IMR-90 (cell line): ENCODE measurements around the gene KLHDC7B. TPM values are rescaled to one million over a fixed set of nuclear protein-coding genes. Genes with fewer than 3 reads are reported as not detected.

Experiments used
- ATAC-seq: fragments of 200-7000 bp; cut with Tn5 transposase; 2 replicates; pipeline ENCODE4 v1.9.1; 2020; ENCODE audit warnings: low read depth, mild to moderate bottlenecking, moderate library complexity
- BruUV-seq: library from RNA; stranded (reverse); fragments of 400-500 nt; replicated peaks from 2 replicates; lab custom pipeline; 2021; lab: Mats Ljungman, UMichigan
- CTCF ChIA-PET: fragments of 300-600 bp; formaldehyde crosslinking; extraction: SDS; loops from one replicate; lab custom pipeline; 2021; ENCODE audit warnings: antibody characterized with exemption; lab: Yijun Ruan, JAX
- POLR2A ChIA-PET: fragments of 300-600 bp; sonication (Branson Sonifier 250); formaldehyde crosslinking; loops from one replicate; lab custom pipeline; 2022; ENCODE audit warnings: antibody characterized with exemption; ENCODE audit not compliant: unreplicated experiment; lab: Charles Lee
- DNase-seq: peaks from one replicate; pipeline ENCODE4 v3.0.0; 2013
- H2AFZ ChIP-seq: replicated peaks from 2 replicates; pipeline ENCODE3; 2013; ENCODE audit warnings: low read length, mild to moderate bottlenecking; ENCODE audit not compliant: poor library complexity
- H2AK5ac ChIP-seq: 2 replicates; pipeline ENCODE4 v1.6.1; 2013; ENCODE audit warnings: low read depth, low read length, inconsistent platforms
- H2AK9ac ChIP-seq: replicated peaks from 2 replicates; pipeline ENCODE3; 2013; ENCODE audit warnings: mild to moderate bottlenecking, low read depth, low read length, moderate library complexity; ENCODE audit not compliant: poor library complexity
- H2BK120ac ChIP-seq: 2 replicates; pipeline ENCODE4 v1.6.1; 2013; ENCODE audit warnings: low read depth, low read length, inconsistent platforms
- H2BK15ac ChIP-seq: 3 replicates; pipeline ENCODE4 v1.6.1; 2013; ENCODE audit warnings: low read depth, low read length, inconsistent platforms
- H2BK20ac ChIP-seq: 2 replicates; pipeline ENCODE4 v1.6.1; 2013; ENCODE audit warnings: low read depth, mild to moderate bottlenecking, inconsistent platforms, low read length, moderate library complexity
- H2BK5ac ChIP-seq: 2 replicates; pipeline ENCODE4 v1.6.1; 2013; ENCODE audit warnings: mild to moderate bottlenecking, low read depth, low read length, inconsistent platforms; ENCODE audit not compliant: poor library complexity, severe bottlenecking
- H3K14ac ChIP-seq: replicated peaks from 2 replicates; pipeline ENCODE4 v1.6.1; 2013; ENCODE audit warnings: low read depth, low read length, inconsistent platforms
- H3K18ac ChIP-seq: 2 replicates; pipeline ENCODE4 v1.6.1; 2013; ENCODE audit warnings: low read depth, low read length, control low read depth
- H3K23ac ChIP-seq: 2 replicates; pipeline ENCODE4 v1.6.1; 2013; ENCODE audit warnings: low read depth, low read length, inconsistent platforms
- H3K27ac ChIP-seq: 2 replicates; pipeline ENCODE4 v1.5.1; 2013; ENCODE audit warnings: mild to moderate bottlenecking, control low read depth, low read length; ENCODE audit not compliant: insufficient read depth
- H3K27me3 ChIP-seq: 2 replicates; pipeline ENCODE4 v1.6.1; 2013; ENCODE audit warnings: low read length; ENCODE audit not compliant: control insufficient read depth, insufficient read depth
- H3K36me3 ChIP-seq: 2 replicates; pipeline ENCODE4 v1.6.1; 2013; ENCODE audit warnings: low read length, mixed read lengths; ENCODE audit not compliant: control insufficient read depth, insufficient read depth
- H3K4ac ChIP-seq: 2 replicates; pipeline ENCODE4 v1.6.1; 2013; ENCODE audit warnings: low read depth, low read length, inconsistent platforms
- H3K4me1 ChIP-seq: 2 replicates; pipeline ENCODE4 v1.6.1; 2013; ENCODE audit warnings: low read length, mixed read lengths; ENCODE audit not compliant: control insufficient read depth, insufficient read depth
- H3K4me2 ChIP-seq: 2 replicates; pipeline ENCODE4 v1.6.1; 2013; ENCODE audit warnings: low read depth, mild to moderate bottlenecking, control low read depth, low read length, moderate library complexity
- H3K4me3 ChIP-seq: 2 replicates; pipeline ENCODE4 v1.5.1; 2013; ENCODE audit warnings: low read depth, mild to moderate bottlenecking, control low read depth, low read length, moderate library complexity; ENCODE audit not compliant: insufficient read depth
- H3K56ac ChIP-seq: 2 replicates; pipeline ENCODE4 v1.6.1; 2013; ENCODE audit warnings: low read length, inconsistent platforms; ENCODE audit not compliant: insufficient read depth; ENCODE audit errors: extremely low read depth
- H3K79me1 ChIP-seq, 2 experiments: 2 replicates each; pipeline ENCODE4 v1.6.1; 2013; ENCODE audit warnings: low read length in 2 of 2, inconsistent platforms in 1 of 2, low read depth in 1 of 2
- H3K9ac ChIP-seq: 2 replicates; pipeline ENCODE4 v1.6.1; 2013; ENCODE audit warnings: low read depth, low read length, control low read depth
- H3K9me1 ChIP-seq: 2 replicates; pipeline ENCODE4 v1.6.1; 2013; ENCODE audit warnings: low read length, inconsistent platforms; ENCODE audit not compliant: insufficient read depth
- H3K9me3 ChIP-seq: 2 replicates; pipeline ENCODE4 v1.6.1; 2013; ENCODE audit warnings: low read length; ENCODE audit not compliant: control insufficient read depth, insufficient read depth
- H4K20me1 ChIP-seq: 2 replicates; pipeline ENCODE4 v1.6.1; 2013; ENCODE audit warnings: low read length, inconsistent platforms; ENCODE audit not compliant: insufficient read depth
- H4K5ac ChIP-seq: 2 replicates; pipeline ENCODE4 v1.6.1; 2013; ENCODE audit warnings: mild to moderate bottlenecking, low read depth, low read length, control low read depth
- H4K8ac ChIP-seq, 2 experiments: 2 replicates each; pipeline ENCODE4 v1.6.1; 2013; ENCODE audit warnings: low read depth in 2 of 2, low read length in 2 of 2, control low read depth in 1 of 2, inconsistent platforms in 1 of 2
- H4K91ac ChIP-seq: 2 replicates; pipeline ENCODE4 v1.6.1; 2013; ENCODE audit warnings: low read depth, low read length, inconsistent platforms; ENCODE audit not compliant: insufficient read depth
- BHLHE40 ChIP-seq: fragments of 150-350 bp; IDR thresholded peaks from 2 replicates; pipeline ENCODE4 v1.6.1; 2016; ENCODE audit warnings: mild to moderate bottlenecking, low read depth, low read length
- CEBPB ChIP-seq: IDR thresholded peaks from 2 replicates; pipeline ENCODE4 v1.6.1; 2012; ENCODE audit warnings: low read depth, low read length, improper control_type of control experiment
- CHD1 ChIP-seq: IDR thresholded peaks from 2 replicates; pipeline ENCODE4 v1.6.1; 2012; ENCODE audit warnings: low read depth, low read length, improper control_type of control experiment
- FOS ChIP-seq: fragments of 150-350 bp; IDR thresholded peaks from 2 replicates; pipeline ENCODE4 v1.6.1; 2016; ENCODE audit warnings: low read depth, low read length
- MAFK ChIP-seq: IDR thresholded peaks from 2 replicates; pipeline ENCODE4 v1.6.1; 2012; ENCODE audit warnings: low read depth, low read length, improper control_type of control experiment
- MAZ ChIP-seq: IDR thresholded peaks from 2 replicates; pipeline ENCODE4 v1.6.1; 2012; ENCODE audit warnings: low read depth, mild to moderate bottlenecking, low read length, improper control_type of control experiment, moderate library complexity, borderline replicate concordance
- MXI1 ChIP-seq: IDR thresholded peaks from 2 replicates; pipeline ENCODE4 v1.6.1; 2012; ENCODE audit warnings: low read depth, mild to moderate bottlenecking, low read length, moderate library complexity, borderline replicate concordance
- NFE2L2 ChIP-seq: fragments of 150-350 bp; IDR thresholded peaks from 2 replicates; pipeline ENCODE4 v1.6.1; 2016; ENCODE audit warnings: low read depth, mild to moderate bottlenecking, low read length
- POLR2A ChIP-seq: IDR thresholded peaks from 2 replicates; pipeline ENCODE4 v1.6.1; 2012; ENCODE audit warnings: mild to moderate bottlenecking, low read depth, low read length
- RCOR1 ChIP-seq: IDR thresholded peaks from 2 replicates; pipeline ENCODE4 v1.6.1; 2012; ENCODE audit warnings: mild to moderate bottlenecking, low read length, improper control_type of control experiment; ENCODE audit not compliant: insufficient replicate concordance
- RFX5 ChIP-seq: IDR thresholded peaks from 2 replicates; pipeline ENCODE4 v1.8.0; 2012; ENCODE audit warnings: low read depth, mild to moderate bottlenecking, low read length, moderate library complexity
- SMC3 ChIP-seq: fragments of 150-350 bp; IDR thresholded peaks from 2 replicates; pipeline ENCODE4 v1.6.1; 2016; ENCODE audit warnings: low read depth, mild to moderate bottlenecking, antibody characterized with exemption, low read length, moderate library complexity
- WGBS, 2 experiments: methylation state at CpG; one replicate each; pipeline versions ENCODE4 v1.1.5 to v1.1.7; 2013; ENCODE audit warnings: missing lambda C conversion rate in 2 of 2; ENCODE audit not compliant: insufficient read length in 1 of 2; ENCODE audit errors: extremely low coverage in 2 of 2; 5-methylcytosine and 5-hydroxymethylcytosine counted together
- dilution Hi-C: fragments of 300-500 bp; cut with HindIII; formaldehyde crosslinking; loops from one replicate; pipeline ENCODE4 v1.14.3; 2018; ENCODE audit warnings: low sequenced_read_pairs; ENCODE audit not compliant: unreplicated experiment
- in situ Hi-C: fragments of 300-500 bp; cut with MboI; formaldehyde crosslinking; loops from 3 replicates; pipeline ENCODE4 v1.14.3; 2019; ENCODE audit warnings: low sequenced_read_pairs, inconsistent platforms, mixed read lengths
- intact Hi-C: fragments of 100-400 bp; cut with micrococcal nuclease; formaldehyde crosslinking; loops from 2 replicates; pipeline ENCODE4 v1.10.0; 2022
- polyA plus RNA-seq, 3 experiments: library from polyadenylated mRNA; depleted of rRNA; stranded (reverse); fragments of >200 nt; gene quantifications; 2 replicates each; pipeline ENCODE4 v1.2.3, GENCODE V29; 2012; ENCODE audit warnings: low replicate concordance in 1 of 3
- total RNA-seq: library from RNA; depleted of rRNA; stranded (reverse); fragments of >200 nt; gene quantifications from 2 replicates; pipeline ENCODE4 v1.2.3, GENCODE V29; 2012
- TF ChIP-seq, protein P1 (sequence below): fragments of 150-350 bp; IDR thresholded peaks from 2 replicates; pipeline ENCODE4 v1.6.1; 2016; ENCODE audit warnings: low read depth, mild to moderate bottlenecking, low read length, moderate library complexity, borderline replicate concordance
- TF ChIP-seq, protein P2 (sequence below): fragments of 150-350 bp; IDR thresholded peaks from 2 replicates; pipeline ENCODE4 v1.6.1; 2017; ENCODE audit warnings: mild to moderate bottlenecking, antibody characterized with exemption, low read length, low read depth
- TF ChIP-seq, protein P3 (sequence below): conservative IDR thresholded peaks from 2 replicates; pipeline ENCODE4 v1.5.1; 2012; ENCODE audit warnings: mild to moderate bottlenecking, low read depth, low read length, improper control_type of control experiment

KLHDC7B gene
- total and polyA plus RNA-seq, 2 of the 4 experiments (the other 2 are of a cell fraction) = 0.05 TPM; not detected in 1

DNA sequence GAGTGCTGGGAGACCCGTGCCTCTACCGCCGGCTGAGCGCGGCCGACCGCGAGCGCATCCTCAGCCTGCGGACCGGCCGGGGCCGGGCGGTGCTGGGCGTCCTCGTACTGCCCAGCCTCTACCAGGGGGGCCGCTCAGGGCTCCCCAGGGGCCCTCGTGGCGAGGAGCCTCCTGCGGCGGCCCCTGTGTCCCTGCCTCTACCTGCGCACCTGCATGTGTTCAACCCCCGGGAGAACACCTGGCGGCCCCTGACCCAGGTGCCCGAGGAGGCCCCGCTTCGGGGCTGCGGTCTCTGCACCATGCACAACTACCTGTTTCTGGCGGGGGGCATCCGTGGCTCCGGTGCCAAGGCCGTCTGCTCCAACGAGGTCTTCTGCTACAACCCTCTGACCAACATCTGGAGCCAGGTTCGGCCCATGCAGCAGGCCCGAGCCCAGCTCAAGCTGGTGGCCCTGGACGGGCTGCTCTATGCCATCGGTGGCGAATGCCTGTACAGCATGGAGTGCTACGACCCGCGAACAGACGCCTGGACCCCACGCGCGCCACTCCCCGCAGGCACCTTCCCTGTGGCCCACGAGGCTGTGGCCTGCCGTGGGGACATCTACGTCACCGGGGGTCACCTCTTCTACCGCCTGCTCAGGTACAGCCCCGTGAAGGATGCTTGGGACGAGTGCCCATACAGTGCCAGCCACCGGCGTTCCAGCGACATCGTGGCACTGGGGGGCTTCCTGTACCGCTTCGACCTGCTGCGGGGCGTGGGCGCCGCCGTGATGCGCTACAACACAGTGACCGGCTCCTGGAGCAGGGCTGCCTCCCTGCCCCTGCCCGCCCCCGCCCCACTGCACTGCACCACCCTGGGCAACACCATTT, 3.5 kb downstream of the KLHDC7B start:
- Histone ChIP-seq H3K56ac (no peak overlapping the region), H2AK5ac (no peak overlapping the region), H2BK20ac (no peak overlapping the region), H4K20me1 (no peaks in the 10 kb centered on the region), H2BK5ac (no peak overlapping the region), H3K4me2 (no peak overlapping the region), H4K8ac (no peak overlapping the region), H3K27me3 (peaks cover 79% of the 10 kb centered on the region), H3K23ac (no peak overlapping the region), H3K14ac (no peak overlapping the region), H3K9me3 (no peaks in the 10 kb centered on the region), H3K79me1 (no peaks in the 10 kb centered on the region), H3K9ac (no peak overlapping the region), H3K4me3 (no peak overlapping the region), H2AK9ac (no peak overlapping the region), H3K18ac (no peak overlapping the region), H3K36me3 (no peaks in the 10 kb centered on the region), H3K4me1 (no peaks in the 10 kb centered on the region; the same call in 1 of the 2 replicates), H3K27ac (no peak overlapping the region), H3K9me1 (no peaks in the 10 kb centered on the region), H4K91ac (no peak overlapping the region), H2BK120ac (no peak overlapping the region), H4K5ac (no peak overlapping the region), H2AFZ (no peak overlapping the region), H2BK15ac (no peak overlapping the region), H3K4ac (no peak overlapping the region)
- ATAC-seq (no peak), DNase-seq (no peak)
- 64% methylated on average over 65 of the region's 68 CpGs; no CpG with 5 or more reads in 1 of the 2 experiments for WGBS, 2 experiments
- POLR2A ChIA-PET = no interaction called here
- CTCF ChIA-PET = no interaction called here
- no TSS peak for BruUV-seq
- dilution Hi-C loops (no loop called here), intact Hi-C loops (no loop called here), in situ Hi-C loops (no loop called here)
- no peak for TF ChIP-seq BHLHE40
- TF ChIP-seq RFX5 = no peak
- TF ChIP-seq FOS = no peak
- TF ChIP-seq, protein P1, sequence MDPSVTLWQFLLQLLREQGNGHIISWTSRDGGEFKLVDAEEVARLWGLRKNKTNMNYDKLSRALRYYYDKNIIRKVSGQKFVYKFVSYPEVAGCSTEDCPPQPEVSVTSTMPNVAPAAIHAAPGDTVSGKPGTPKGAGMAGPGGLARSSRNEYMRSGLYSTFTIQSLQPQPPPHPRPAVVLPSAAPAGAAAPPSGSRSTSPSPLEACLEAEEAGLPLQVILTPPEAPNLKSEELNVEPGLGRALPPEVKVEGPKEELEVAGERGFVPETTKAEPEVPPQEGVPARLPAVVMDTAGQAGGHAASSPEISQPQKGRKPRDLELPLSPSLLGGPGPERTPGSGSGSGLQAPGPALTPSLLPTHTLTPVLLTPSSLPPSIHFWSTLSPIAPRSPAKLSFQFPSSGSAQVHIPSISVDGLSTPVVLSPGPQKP = no peak
- no peak for TF ChIP-seq MAFK
- no peak for TF ChIP-seq MXI1
- no peak for TF ChIP-seq CEBPB
- no peak for TF ChIP-seq NFE2L2
- TF ChIP-seq, protein P2, sequence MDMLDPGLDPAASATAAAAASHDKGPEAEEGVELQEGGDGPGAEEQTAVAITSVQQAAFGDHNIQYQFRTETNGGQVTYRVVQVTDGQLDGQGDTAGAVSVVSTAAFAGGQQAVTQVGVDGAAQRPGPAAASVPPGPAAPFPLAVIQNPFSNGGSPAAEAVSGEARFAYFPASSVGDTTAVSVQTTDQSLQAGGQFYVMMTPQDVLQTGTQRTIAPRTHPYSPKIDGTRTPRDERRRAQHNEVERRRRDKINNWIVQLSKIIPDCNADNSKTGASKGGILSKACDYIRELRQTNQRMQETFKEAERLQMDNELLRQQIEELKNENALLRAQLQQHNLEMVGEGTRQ = no peak
- TF ChIP-seq SMC3 = no peak
- TF ChIP-seq CHD1 = no peak
- TF ChIP-seq RCOR1 = no peak
- TF ChIP-seq MAZ = no peak
- no peak for TF ChIP-seq POLR2A
- TF ChIP-seq, protein P3, sequence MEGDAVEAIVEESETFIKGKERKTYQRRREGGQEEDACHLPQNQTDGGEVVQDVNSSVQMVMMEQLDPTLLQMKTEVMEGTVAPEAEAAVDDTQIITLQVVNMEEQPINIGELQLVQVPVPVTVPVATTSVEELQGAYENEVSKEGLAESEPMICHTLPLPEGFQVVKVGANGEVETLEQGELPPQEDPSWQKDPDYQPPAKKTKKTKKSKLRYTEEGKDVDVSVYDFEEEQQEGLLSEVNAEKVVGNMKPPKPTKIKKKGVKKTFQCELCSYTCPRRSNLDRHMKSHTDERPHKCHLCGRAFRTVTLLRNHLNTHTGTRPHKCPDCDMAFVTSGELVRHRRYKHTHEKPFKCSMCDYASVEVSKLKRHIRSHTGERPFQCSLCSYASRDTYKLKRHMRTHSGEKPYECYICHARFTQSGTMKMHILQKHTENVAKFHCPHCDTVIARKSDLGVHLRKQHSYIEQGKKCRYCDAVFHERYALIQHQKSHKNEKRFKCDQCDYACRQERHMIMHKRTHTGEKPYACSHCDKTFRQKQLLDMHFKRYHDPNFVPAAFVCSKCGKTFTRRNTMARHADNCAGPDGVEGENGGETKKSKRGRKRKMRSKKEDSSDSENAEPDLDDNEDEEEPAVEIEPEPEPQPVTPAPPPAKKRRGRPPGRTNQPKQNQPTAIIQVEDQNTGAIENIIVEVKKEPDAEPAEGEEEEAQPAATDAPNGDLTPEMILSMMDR = no peak
